Esophagus muscularis mucosa (tissue), 4 donors: Measurements from ENCODE around the gene HHATL. TPM values are rescaled to one million over a fixed set of nuclear protein-coding genes. Genes with fewer than 3 reads are reported as not detected.

Experiments used
- DNase-seq: peaks from one replicate; pipeline ENCODE4 v3.0.0-alpha.2; 2017; ENCODE audit errors: extremely low spot score
- H3K27ac ChIP-seq, 4 donors: fragments of 200-600 bp; sonication (generic); replicated peaks in 1 of 4; 1 replicate in 3 of 4; 2 replicates in 1 of 4; pipeline ENCODE4 v1.5.1; 2016 to 2019; ENCODE audit warnings: mild to moderate bottlenecking in 1 of 4
- H3K27me3 ChIP-seq, 4 donors: fragments of 200-600 bp; sonication (generic); one replicate each; pipeline versions ENCODE4 v1.5.1 to v1.6.0; 2016 to 2019
- H3K36me3 ChIP-seq, 4 donors: fragments of 200-600 bp; sonication (generic); one replicate each; pipeline ENCODE4 v1.5.1; 2016 to 2019
- H3K4me1 ChIP-seq, 4 donors: fragments of 200-600 bp; sonication (generic); one replicate each; pipeline ENCODE4 v1.5.1; 2016 to 2019
- H3K4me3 ChIP-seq, 4 donors: fragments of 200-600 bp; sonication (generic); 1 replicate in 2 of 4; 2 replicates in 2 of 4; pipeline ENCODE4 v1.5.1; 2016 to 2019; ENCODE audit warnings: mild to moderate bottlenecking in 4 of 4, moderate library complexity in 1 of 4
- H3K9me3 ChIP-seq, 4 donors: fragments of 200-600 bp; sonication (generic); 1 replicate in 3 of 4; 2 replicates in 1 of 4; pipeline ENCODE4 v1.5.1; 2016 to 2019
- EP300 ChIP-seq: sonication (generic); formaldehyde crosslinking; IDR thresholded peaks from one replicate; pipeline ENCODE4 v1.6.1; 2017; ENCODE audit warnings: antibody characterized with exemption
- POLR2A ChIP-seq: fragments of 450-650 bp; IDR thresholded peaks from one replicate; pipeline ENCODE4 v1.6.1; 2017; ENCODE audit warnings: antibody characterized with exemption, moderate library complexity, mild to moderate bottlenecking, low read depth
- POLR2AphosphoS5 ChIP-seq, 2 donors: sonication (generic); formaldehyde crosslinking; IDR thresholded peaks; one replicate each; pipeline ENCODE4 v1.6.1; 2017; ENCODE audit warnings: antibody characterized with exemption in 2 of 2
- WGBS: methylation state at CpG from one replicate; pipeline ENCODE4 v1.1.5; 2018; 5-methylcytosine and 5-hydroxymethylcytosine counted together
- intact Hi-C: fragments of 100-400 bp; cut with DNase I; formaldehyde crosslinking; loops from one replicate; pipeline ENCODE4 v1.15.1; 2023
- total RNA-seq, 4 donors: library from RNA; depleted of rRNA; stranded (reverse); fragments of >200 nt; gene quantifications; one replicate each; pipeline versions ENCODE4 v1.1.0 to v1.2.1, GENCODE V29; 2016
- TF ChIP-seq, protein P1 (sequence below), 3 experiments: fragments of 200-600 bp in 2 of 3; fragments of 450-650 bp in 1 of 3; sonication (generic) in 2 of 3; IDR thresholded peaks; one replicate each; pipeline ENCODE4 v1.5.1; 2017 to 2019; ENCODE audit warnings: antibody characterized with exemption in 3 of 3, mild to moderate bottlenecking in 2 of 3, moderate library complexity in 1 of 3

Gene HHATL
- total RNA-seq, 4 donors from 2014 or later: 1.5 TPM; not detected in 3

DNA sequence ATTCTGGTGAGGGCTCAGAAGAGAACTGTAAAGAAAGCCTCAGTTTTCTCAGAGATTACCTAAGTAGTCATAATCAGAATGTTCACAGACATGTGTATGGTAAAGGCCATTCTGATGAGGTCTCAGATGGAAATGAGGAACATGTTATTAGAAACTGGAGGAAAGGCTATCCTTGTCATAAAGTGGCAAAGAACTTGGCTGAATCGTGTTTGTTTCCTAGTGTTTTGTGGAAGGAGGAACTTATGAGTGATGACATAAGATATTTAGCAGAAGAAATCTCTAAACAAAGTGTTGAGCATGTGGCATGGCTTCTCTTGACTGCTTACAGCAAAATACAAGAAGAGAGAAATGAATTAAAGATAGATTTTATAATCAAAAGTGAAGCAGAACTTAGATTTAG is 30.1 kb downstream of the HHATL start:
- no peak for DNase-seq
- TF ChIP-seq POLR2A (no peak), POLR2AphosphoS5 (IDR thresholded peaks at IDR 0.05) (no peak), EP300 (no peak)
- TF ChIP-seq, protein P1, sequence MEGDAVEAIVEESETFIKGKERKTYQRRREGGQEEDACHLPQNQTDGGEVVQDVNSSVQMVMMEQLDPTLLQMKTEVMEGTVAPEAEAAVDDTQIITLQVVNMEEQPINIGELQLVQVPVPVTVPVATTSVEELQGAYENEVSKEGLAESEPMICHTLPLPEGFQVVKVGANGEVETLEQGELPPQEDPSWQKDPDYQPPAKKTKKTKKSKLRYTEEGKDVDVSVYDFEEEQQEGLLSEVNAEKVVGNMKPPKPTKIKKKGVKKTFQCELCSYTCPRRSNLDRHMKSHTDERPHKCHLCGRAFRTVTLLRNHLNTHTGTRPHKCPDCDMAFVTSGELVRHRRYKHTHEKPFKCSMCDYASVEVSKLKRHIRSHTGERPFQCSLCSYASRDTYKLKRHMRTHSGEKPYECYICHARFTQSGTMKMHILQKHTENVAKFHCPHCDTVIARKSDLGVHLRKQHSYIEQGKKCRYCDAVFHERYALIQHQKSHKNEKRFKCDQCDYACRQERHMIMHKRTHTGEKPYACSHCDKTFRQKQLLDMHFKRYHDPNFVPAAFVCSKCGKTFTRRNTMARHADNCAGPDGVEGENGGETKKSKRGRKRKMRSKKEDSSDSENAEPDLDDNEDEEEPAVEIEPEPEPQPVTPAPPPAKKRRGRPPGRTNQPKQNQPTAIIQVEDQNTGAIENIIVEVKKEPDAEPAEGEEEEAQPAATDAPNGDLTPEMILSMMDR (IDR thresholded peaks at IDR 0.05): no peak
- H3K27me3 ChIP-seq: peaks cover 0 to 8% (median 0%) of the 10 kb centered on the region in 4 donors
- no peaks in the 10 kb centered on the region for H3K9me3 ChIP-seq
- H3K27ac ChIP-seq: no peak overlapping the region
- WGBS: 53% methylated on average over 1 of the region's 1 CpG
- no peaks in the 10 kb centered on the region for H3K36me3 ChIP-seq
- H3K4me1 ChIP-seq: peaks cover 3 to 15% (median 10%) of the 10 kb centered on the region in 4 donors
- intact Hi-C loops: no loop called here
- H3K4me3 ChIP-seq: no peak overlapping the region

DNA sequence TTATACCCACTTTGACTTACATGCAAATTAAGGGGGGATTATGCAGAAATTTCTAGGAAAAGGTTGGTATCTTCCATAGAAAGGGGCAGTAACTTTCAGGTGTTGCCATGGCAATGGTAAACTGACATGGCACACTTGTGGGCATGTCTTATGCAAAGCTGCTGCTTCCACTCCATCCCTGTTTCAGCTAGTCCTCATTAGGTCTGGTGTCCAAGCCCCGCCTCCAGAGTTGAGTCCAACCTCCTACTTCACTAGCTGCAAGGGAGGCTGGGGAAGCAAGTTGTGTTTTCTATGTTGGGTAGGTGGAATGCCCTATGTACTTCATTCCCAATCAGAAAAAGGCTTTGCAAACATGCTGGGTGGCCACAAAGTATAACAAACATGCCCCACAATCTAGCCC is 31.9 kb downstream of the HHATL start:
- Histone ChIP-seq H3K36me3 (no peaks in the 10 kb centered on the region), H3K4me1 (peaks cover 20 to 34% (median 27%) of the 10 kb centered on the region in 4 donors), H3K27ac (no peak overlapping the region), H3K4me3 (no peak overlapping the region), H3K27me3 (peaks cover 0 to 7% (median 0%) of the 10 kb centered on the region in 4 donors), H3K9me3 (no peaks in the 10 kb centered on the region)
- TF ChIP-seq POLR2AphosphoS5 (IDR thresholded peaks at IDR 0.05) (no peak), EP300 (no peak), POLR2A (no peak)
- TF ChIP-seq, protein P1 (IDR thresholded peaks at IDR 0.05): no peak
- no peak for DNase-seq
- intact Hi-C loops: no loop called here
- 88% methylated on average over 1 of the region's 1 CpG for WGBS

DNA sequence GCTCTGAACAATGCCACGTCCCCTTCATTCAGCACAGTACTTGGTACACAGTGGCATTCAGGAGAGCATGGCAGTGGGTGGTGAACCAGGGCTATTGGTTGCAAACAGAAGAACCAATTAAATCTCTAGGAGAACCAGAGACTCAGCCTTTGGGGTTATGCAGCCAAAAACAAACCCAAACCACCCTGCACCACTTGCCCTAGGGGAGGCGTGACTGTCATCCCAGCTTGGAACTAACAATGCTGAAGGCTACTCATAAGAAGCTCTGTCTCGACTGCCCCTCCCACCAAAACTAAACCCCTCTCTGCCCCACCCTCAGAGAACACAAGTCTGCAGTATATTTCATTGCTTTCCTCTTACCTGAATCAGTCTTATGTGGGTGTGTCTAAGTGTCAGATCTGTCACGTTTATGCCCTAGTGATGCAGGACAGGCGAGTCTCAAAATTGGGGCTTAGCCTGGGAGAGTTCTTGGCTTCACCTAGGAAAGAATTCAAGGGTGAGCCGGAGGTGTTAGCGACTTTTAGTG is 32.5 kb downstream of the HHATL start:
- Histone ChIP-seq H3K36me3 (no peaks in the 10 kb centered on the region), H3K4me1 (peaks cover 23 to 38% (median 29%) of the 10 kb centered on the region in 4 donors), H3K27ac (no peak overlapping the region), H3K9me3 (no peaks in the 10 kb centered on the region), H3K27me3 (peaks cover 0 to 6% (median 0%) of the 10 kb centered on the region in 4 donors), H3K4me3 (no peak overlapping the region)
- WGBS: 78% methylated on average over 6 of the region's 7 CpGs
- intact Hi-C loops: no loop called here
- no peak for DNase-seq
- peak in 1 of 2 donors; percentile 3 for TF ChIP-seq POLR2AphosphoS5 (IDR thresholded peaks at IDR 0.05)
- no peak for TF ChIP-seq EP300

DNA sequence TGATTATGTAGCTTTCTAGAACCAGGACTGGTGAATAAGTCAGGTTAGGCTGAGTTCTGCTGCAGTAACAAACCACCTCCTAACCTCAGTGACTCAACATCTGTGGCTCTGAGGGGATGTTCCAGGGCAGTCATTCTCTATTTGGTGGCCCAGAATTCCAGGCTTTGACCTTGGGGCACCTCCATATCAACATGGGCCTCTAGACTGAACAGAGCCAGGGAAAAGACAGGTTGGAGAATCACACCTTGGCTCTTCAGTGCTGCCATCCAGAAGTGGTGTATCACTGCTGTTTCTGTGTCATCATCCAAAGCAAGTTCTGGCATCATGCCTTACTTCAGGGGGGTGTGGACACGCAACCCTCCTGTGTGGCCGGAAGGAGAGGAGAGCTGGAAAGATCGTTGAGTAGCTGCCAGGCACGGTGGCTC is 33.8 kb downstream of the HHATL start:
- no peak overlapping the region for H3K27ac ChIP-seq
- peaks cover 0 to 6% (median 0%) of the 10 kb centered on the region in 4 donors for H3K27me3 ChIP-seq
- intact Hi-C loops: no loop called here
- peak in 1 of 2 donors; percentile 55 for TF ChIP-seq POLR2AphosphoS5 (IDR thresholded peaks at IDR 0.05)
- TF ChIP-seq POLR2A: no peak
- TF ChIP-seq, protein P1 (IDR thresholded peaks at IDR 0.05): no peak
- no peak for TF ChIP-seq EP300
- H3K4me3 ChIP-seq: no peak overlapping the region
- peaks cover 23 to 48% (median 29%) of the 10 kb centered on the region in 4 donors for H3K4me1 ChIP-seq
- no peak for DNase-seq
- no peaks in the 10 kb centered on the region for H3K9me3 ChIP-seq
- peaks cover 0 to 5% (median 0%) of the 10 kb centered on the region in 4 donors for H3K36me3 ChIP-seq
- WGBS: 86% methylated on average over 3 of the region's 4 CpGs

DNA sequence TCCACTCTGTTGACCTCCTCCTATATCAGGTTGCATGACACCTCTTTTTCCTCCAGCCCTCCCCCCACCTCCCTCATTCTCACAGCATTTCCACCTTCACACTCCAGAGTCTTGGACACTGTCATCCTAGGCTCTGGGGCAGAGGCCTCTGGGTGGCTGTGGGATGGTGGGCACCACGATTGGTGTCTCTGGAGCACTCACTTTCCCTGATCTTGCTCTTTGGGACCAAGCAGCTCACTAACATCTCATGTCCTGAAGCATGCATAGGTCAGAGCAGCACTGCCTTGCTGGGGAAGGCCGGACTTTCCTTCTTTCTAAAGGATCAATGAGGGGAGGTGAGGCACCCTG is 34.2 kb downstream of the HHATL start:
- Histone ChIP-seq H3K36me3 (peaks cover 0 to 7% (median 0%) of the 10 kb centered on the region in 4 donors), H3K27ac (no peak overlapping the region), H3K9me3 (no peaks in the 10 kb centered on the region), H3K27me3 (peaks cover 0 to 6% (median 0%) of the 10 kb centered on the region in 4 donors), H3K4me1 (peaks cover 23 to 49% (median 29%) of the 10 kb centered on the region in 4 donors), H3K4me3 (no peak overlapping the region)
- intact Hi-C loops: no loop called here
- no peak for TF ChIP-seq POLR2AphosphoS5 (IDR thresholded peaks at IDR 0.05)
- TF ChIP-seq, protein P1 (IDR thresholded peaks at IDR 0.05): no peak
- no peak for TF ChIP-seq POLR2A
- TF ChIP-seq EP300: no peak
- WGBS: 85% methylated on average over 2 of the region's 2 CpGs
- no peak for DNase-seq
